Inflammatory macrophage treated with lipopolysaccharide for 1 hour (primary cell): ENCODE results near the gene ATOSA.

Experiments
- DNase-seq, 2 donors: peaks; one replicate each; pipeline ENCODE4 v3.0.0-alpha.2; 2020 to 2022

ATOSA gene

GRCh38 chr15:52681441-52681840 is 2.3 kb upstream of the ATOSA start:
- DNase-seq = no peak

GRCh38 chr15:52680761-52681160 is 1.6 kb upstream of the ATOSA start:
- DNase-seq = no peak

GRCh38 chr15:52680041-52680391 is 828 bp upstream of the ATOSA start:
- DNase-seq = no peak

- peak; percentile 29 to 32 for DNase-seq
Measured at GRCh38 chr15:52678468-52679231, 538 bp downstream of the ATOSA start.

- peak; percentile 13 to 40 for DNase-seq
Measured at GRCh38 chr15:52677593-52678467, 1.4 kb downstream of the ATOSA start.

GRCh38 chr15:52674831-52675230 is 4.4 kb downstream of the ATOSA start:
- DNase-seq = no peak

GRCh38 chr15:52673734-52674133 is 5.5 kb downstream of the ATOSA start:
- DNase-seq = no peak

- DNase-seq = no peak
Measured at GRCh38 chr15:52673312-52673711, 5.9 kb downstream of the ATOSA start.

GRCh38 chr15:52672661-52673060 is 6.5 kb downstream of the ATOSA start:
- DNase-seq = no peak

- no peak for DNase-seq
Measured at GRCh38 chr15:52670087-52670486, 9.1 kb downstream of the ATOSA start.

GRCh38 chr15:52668133-52668532 is 11.1 kb downstream of the ATOSA start:
- DNase-seq = no peak

GRCh38 chr15:52667597-52667996 is 11.6 kb downstream of the ATOSA start:
- no peak for DNase-seq

- no peak for DNase-seq
Measured at GRCh38 chr15:52663536-52664294, 15.5 kb downstream of the ATOSA start.

- DNase-seq = no peak
Measured at GRCh38 chr15:52661909-52662308, 17.3 kb downstream of the ATOSA start.

GRCh38 chr15:52660192-52660591 is 19.0 kb downstream of the ATOSA start:
- no peak for DNase-seq

- no peak for DNase-seq
Measured at GRCh38 chr15:52658955-52659354, 20.2 kb downstream of the ATOSA start.

- no peak for DNase-seq
Measured at GRCh38 chr15:52657338-52657737, 21.9 kb downstream of the ATOSA start.

GRCh38 chr15:52656412-52656811 is 22.8 kb downstream of the ATOSA start:
- DNase-seq = no peak

GRCh38 chr15:52653431-52653964 is 25.7 kb downstream of the ATOSA start:
- no peak for DNase-seq

- DNase-seq = no peak
Measured at GRCh38 chr15:52652984-52653383, 26.2 kb downstream of the ATOSA start.

- DNase-seq = no peak
Measured at GRCh38 chr15:52652286-52652685, 26.9 kb downstream of the ATOSA start.

- peak; percentile 18 to 36 for DNase-seq
Measured at GRCh38 chr15:52651868-52652267, 27.3 kb downstream of the ATOSA start.

- DNase-seq = no peak
Measured at GRCh38 chr15:52651114-52651513, 28.1 kb downstream of the ATOSA start.
